ENCODE results near the gene DKK2.

DNA sequence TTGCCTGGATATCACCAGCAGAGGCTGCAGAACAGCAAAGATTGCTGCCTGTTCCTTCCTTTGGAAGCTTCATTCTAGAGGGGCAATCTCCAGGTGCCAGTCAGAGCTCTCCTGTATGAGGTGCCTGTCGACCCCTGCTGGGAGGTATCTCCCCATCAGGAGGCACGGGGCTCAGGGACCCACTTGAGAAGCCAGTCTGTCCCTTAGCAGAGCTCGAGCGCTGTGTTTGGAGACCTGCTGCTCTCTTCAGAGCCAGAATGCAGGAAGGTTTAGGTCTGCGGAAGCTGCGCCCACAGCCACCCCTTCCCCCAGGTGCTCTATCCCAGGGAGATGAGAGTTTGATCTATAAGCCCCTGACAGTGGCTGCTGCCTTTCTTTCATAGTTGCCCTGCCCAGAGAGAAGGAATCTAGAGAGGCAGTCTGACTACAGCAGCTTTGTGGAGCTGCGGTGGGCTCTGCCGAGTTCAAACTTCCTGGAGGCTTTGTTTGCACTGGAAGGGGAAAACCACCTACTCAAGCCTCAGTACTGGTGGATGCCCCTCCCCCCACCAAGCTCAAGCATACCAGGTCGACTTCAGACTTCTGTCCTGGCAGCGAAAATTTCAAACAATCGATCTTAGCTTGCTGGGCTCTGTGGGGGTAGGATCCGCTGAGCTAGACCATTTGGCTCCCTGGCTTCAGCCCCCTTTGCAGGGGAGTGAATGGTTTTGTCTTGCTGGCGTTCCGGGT is 57.9 kb downstream of the DKK2 start:
- TF ChIP-seq, protein P1, sequence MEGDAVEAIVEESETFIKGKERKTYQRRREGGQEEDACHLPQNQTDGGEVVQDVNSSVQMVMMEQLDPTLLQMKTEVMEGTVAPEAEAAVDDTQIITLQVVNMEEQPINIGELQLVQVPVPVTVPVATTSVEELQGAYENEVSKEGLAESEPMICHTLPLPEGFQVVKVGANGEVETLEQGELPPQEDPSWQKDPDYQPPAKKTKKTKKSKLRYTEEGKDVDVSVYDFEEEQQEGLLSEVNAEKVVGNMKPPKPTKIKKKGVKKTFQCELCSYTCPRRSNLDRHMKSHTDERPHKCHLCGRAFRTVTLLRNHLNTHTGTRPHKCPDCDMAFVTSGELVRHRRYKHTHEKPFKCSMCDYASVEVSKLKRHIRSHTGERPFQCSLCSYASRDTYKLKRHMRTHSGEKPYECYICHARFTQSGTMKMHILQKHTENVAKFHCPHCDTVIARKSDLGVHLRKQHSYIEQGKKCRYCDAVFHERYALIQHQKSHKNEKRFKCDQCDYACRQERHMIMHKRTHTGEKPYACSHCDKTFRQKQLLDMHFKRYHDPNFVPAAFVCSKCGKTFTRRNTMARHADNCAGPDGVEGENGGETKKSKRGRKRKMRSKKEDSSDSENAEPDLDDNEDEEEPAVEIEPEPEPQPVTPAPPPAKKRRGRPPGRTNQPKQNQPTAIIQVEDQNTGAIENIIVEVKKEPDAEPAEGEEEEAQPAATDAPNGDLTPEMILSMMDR (conservative IDR thresholded peaks at IDR 0.05 in 1 of 2, IDR thresholded peaks at IDR 0.05 in 1 of 2; ENCODE audit: extremely low read depth in 1 of 2, insufficient read depth in 1 of 2, low read depth in 1 of 2, low read length in 2 of 2) = no peak
- TF ChIP-seq EZH2 (IDR thresholded peaks at IDR 0.05; ENCODE audit: borderline replicate concordance, low read length) = no peak

Data from mammary epithelial cell (primary cell).